Neural crest cell (in vitro differentiated cells): ENCODE results near the gene RBM27. TPM values are rescaled to one million over a fixed set of nuclear protein-coding genes. Genes with fewer than 3 reads are reported as not detected.

ENCODE experiments used
- DNase-seq: peaks from one replicate; pipeline ENCODE4 v3.0.0; 2021; ENCODE audit warnings: low read depth, mixed read lengths, low spot score
- H3K27ac Mint-ChIP-seq: one replicate; pipeline ENCODE4 v1.8.0; 2021; ENCODE audit warnings: mild to moderate bottlenecking, mixed read lengths; ENCODE audit not compliant: unreplicated experiment
- H3K27me3 Mint-ChIP-seq: 2 replicates; pipeline ENCODE4 v1.8.0; 2021; ENCODE audit warnings: low read depth, mild to moderate bottlenecking, mixed read lengths
- H3K36me3 Mint-ChIP-seq: 2 replicates; pipeline ENCODE4 v1.8.0; 2021; ENCODE audit warnings: low read depth, mild to moderate bottlenecking, mixed read lengths
- H3K4me1 Mint-ChIP-seq: 2 replicates; pipeline ENCODE4 v1.8.0; 2021; ENCODE audit warnings: mixed read lengths
- H3K4me3 Mint-ChIP-seq: one replicate; pipeline ENCODE4 v1.8.0; 2021; ENCODE audit warnings: mild to moderate bottlenecking, mixed read lengths
- H3K9me3 Mint-ChIP-seq: 2 replicates; pipeline ENCODE4 v1.8.0; 2021; ENCODE audit warnings: mixed read lengths
- long read RNA-seq: library from polyadenylated mRNA; unstranded; transcript quantifications from one replicate; pipeline ENCODE4 v2.0.0, GENCODE V29; 2020
- total RNA-seq: library from RNA; stranded (reverse); gene quantifications from 2 replicates; pipeline ENCODE4 v1.2.1, GENCODE V29; 2021
- TF ChIP-seq, protein P1 (sequence below): fragments of 200-600 bp; sonication (generic); conservative IDR thresholded peaks from 2 replicates; pipeline ENCODE4 v1.5.0; 2021; ENCODE audit warnings: antibody characterized with exemption, mild to moderate bottlenecking

RBM27 gene
- 21.8 and 24.8 TPM in 2 replicates for total RNA-seq
- long read RNA-seq, partial matches to known transcripts: 39 of 43 reads
- long read RNA-seq, other reads (novel, unspliced or antisense): 4 of 43 reads

GRCh38 chr5:146203011-146203871 is at the start of gene RBM27:
Gene RBM27, plus strand, starts transcription at chr5:146203605. Its CDS starts 161 bp downstream, at chr5:146203766.
- H3K9me3 Mint-ChIP-seq: no peaks in the 10 kb centered on the region
- TF ChIP-seq, protein P1, sequence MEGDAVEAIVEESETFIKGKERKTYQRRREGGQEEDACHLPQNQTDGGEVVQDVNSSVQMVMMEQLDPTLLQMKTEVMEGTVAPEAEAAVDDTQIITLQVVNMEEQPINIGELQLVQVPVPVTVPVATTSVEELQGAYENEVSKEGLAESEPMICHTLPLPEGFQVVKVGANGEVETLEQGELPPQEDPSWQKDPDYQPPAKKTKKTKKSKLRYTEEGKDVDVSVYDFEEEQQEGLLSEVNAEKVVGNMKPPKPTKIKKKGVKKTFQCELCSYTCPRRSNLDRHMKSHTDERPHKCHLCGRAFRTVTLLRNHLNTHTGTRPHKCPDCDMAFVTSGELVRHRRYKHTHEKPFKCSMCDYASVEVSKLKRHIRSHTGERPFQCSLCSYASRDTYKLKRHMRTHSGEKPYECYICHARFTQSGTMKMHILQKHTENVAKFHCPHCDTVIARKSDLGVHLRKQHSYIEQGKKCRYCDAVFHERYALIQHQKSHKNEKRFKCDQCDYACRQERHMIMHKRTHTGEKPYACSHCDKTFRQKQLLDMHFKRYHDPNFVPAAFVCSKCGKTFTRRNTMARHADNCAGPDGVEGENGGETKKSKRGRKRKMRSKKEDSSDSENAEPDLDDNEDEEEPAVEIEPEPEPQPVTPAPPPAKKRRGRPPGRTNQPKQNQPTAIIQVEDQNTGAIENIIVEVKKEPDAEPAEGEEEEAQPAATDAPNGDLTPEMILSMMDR: no peak
- peak; percentile 99 for DNase-seq
- no peaks in the 10 kb centered on the region for H3K36me3 Mint-ChIP-seq
- H3K4me1 Mint-ChIP-seq: peaks cover 4% of the 10 kb centered on the region
- no peak within 1 kb of the TSS for H3K4me3 Mint-ChIP-seq
- no peak within 1 kb of the TSS for H3K27ac Mint-ChIP-seq
- no peaks in the 10 kb centered on the region for H3K27me3 Mint-ChIP-seq

- Mint-ChIP-seq H3K36me3 (peaks cover 43% of the 10 kb centered on the region), H3K27ac (no peak overlapping the region), H3K4me3 (no peak overlapping the region), H3K27me3 (no peaks in the 10 kb centered on the region), H3K4me1 (no peaks in the 10 kb centered on the region), H3K9me3 (no peaks in the 10 kb centered on the region)
- TF ChIP-seq, protein P1: no peak
- no peak for DNase-seq
These were observed 45.1 kb upstream of the RBM27 start for GRCh38 chr5:146158255-146158654.

DNA sequence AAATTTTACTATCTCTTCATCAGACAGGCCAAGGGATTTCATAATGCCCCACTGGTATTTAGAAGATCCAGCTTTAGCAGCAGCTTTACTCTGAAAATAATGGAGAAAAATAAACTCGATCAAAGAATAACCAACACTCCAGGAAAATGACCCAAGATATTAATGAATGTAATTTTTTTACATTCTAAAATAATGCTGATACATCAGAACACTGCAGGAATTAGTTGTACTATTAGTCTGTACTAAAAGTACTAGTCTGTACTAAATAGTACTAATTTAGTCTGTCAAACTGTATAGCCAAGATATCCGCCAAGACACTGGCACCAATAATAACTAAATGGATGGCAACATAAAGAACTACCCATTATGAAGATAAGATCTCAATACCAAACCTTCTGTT is 39.0 kb upstream of the RBM27 start:
- no peak overlapping the region for H3K27ac Mint-ChIP-seq
- H3K4me3 Mint-ChIP-seq: no peak overlapping the region
- no peaks in the 10 kb centered on the region for H3K4me1 Mint-ChIP-seq
- H3K36me3 Mint-ChIP-seq: peaks cover 38% of the 10 kb centered on the region
- TF ChIP-seq, protein P1: no peak
- DNase-seq: no peak
- H3K9me3 Mint-ChIP-seq: no peaks in the 10 kb centered on the region
- no peaks in the 10 kb centered on the region for H3K27me3 Mint-ChIP-seq

DNA sequence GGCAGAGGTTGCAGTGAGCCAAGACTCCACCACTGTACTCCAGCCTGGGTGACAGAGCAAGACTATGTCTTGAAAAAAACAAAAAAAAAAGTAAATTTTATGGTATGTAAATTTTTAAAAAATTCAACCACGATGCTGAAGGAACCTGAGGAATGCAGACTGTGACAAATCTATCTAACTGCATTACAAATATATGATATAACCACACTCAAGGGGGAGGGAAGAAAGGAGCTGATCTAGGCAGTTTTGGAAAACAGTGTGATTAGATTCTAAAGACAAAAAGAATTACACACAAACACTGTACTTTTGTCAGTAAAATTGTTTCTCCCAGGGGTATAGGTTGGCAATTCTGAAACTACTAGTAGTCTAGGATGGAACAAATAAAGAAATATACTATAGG is 37.9 kb upstream of the RBM27 start:
- DNase-seq: no peak
- TF ChIP-seq, protein P1: no peak
- Mint-ChIP-seq H3K27ac (no peak overlapping the region), H3K4me3 (no peak overlapping the region), H3K9me3 (no peaks in the 10 kb centered on the region), H3K4me1 (no peaks in the 10 kb centered on the region), H3K36me3 (peaks cover 42% of the 10 kb centered on the region), H3K27me3 (no peaks in the 10 kb centered on the region)

GRCh38 chr5:146165903-146166302 is 37.5 kb upstream of the RBM27 start:
- Mint-ChIP-seq H3K4me1 (no peaks in the 10 kb centered on the region), H3K27ac (no peak overlapping the region), H3K9me3 (no peaks in the 10 kb centered on the region), H3K4me3 (no peak overlapping the region), H3K27me3 (no peaks in the 10 kb centered on the region), H3K36me3 (peaks cover 42% of the 10 kb centered on the region)
- no peak for DNase-seq
- TF ChIP-seq, protein P1: no peak
